Activated CD8-positive, alpha-beta memory T cell treated with anti-CD3 and anti-CD28 coated beads, Interleukin-2, amount 50 U/mL, for 24 hours (primary cell): ENCODE measurements around the gene RAP1A.

Source experiments
- DNase-seq: peaks from one replicate; pipeline ENCODE4 v3.0.0-alpha.2; 2020; ENCODE audit errors: extremely low read depth

The RAP1A gene

GRCh38 chr1:111758373-111758772, 138.8 kb downstream of the RAP1A start:
- DNase-seq, result no peak

- DNase-seq, result no peak
These were observed 142.1 kb downstream of the RAP1A start for GRCh38 chr1:111761717-111762116.

- DNase-seq, result no peak
These were observed 142.7 kb downstream of the RAP1A start for GRCh38 chr1:111762332-111762731.
